Skeletal muscle tissue (tissue), 4 donors: ENCODE measurements around the gene NPHP4. TPM values are rescaled to one million over a fixed set of nuclear protein-coding genes. Genes with fewer than 3 reads are reported as not detected.

Source experiments
- H3K27ac ChIP-seq: one replicate; pipeline ENCODE4 v1.7.0; 2013; ENCODE audit warnings: mild to moderate bottlenecking, low read depth, low read length, inconsistent platforms
- H3K27me3 ChIP-seq, 3 donors: one replicate each; pipeline ENCODE4 v1.7.0; 2013; ENCODE audit warnings: low read length in 3 of 3; ENCODE audit not compliant: control insufficient read depth in 3 of 3, insufficient read depth in 3 of 3
- H3K36me3 ChIP-seq, 3 donors: one replicate each; pipeline ENCODE4 v1.7.0; 2013; ENCODE audit warnings: low read length in 3 of 3; ENCODE audit not compliant: control insufficient read depth in 3 of 3, insufficient read depth in 3 of 3
- H3K4me1 ChIP-seq, 3 donors: one replicate each; pipeline ENCODE4 v1.7.0; 2013; ENCODE audit warnings: low read length in 3 of 3, mild to moderate bottlenecking in 3 of 3; ENCODE audit not compliant: control insufficient read depth in 3 of 3, insufficient read depth in 3 of 3
- H3K4me3 ChIP-seq, 3 donors: one replicate each; pipeline ENCODE4 v1.7.0; 2013; ENCODE audit warnings: low read length in 3 of 3
- H3K9ac ChIP-seq, 3 donors: one replicate each; pipeline ENCODE4 v1.7.0; 2013; ENCODE audit warnings: low read length in 3 of 3, mild to moderate bottlenecking in 3 of 3, moderate library complexity in 2 of 3, low read depth in 1 of 3
- H3K9me3 ChIP-seq, 3 donors: one replicate each; pipeline ENCODE4 v1.7.0; 2013; ENCODE audit warnings: low read length in 3 of 3; ENCODE audit not compliant: control insufficient read depth in 3 of 3
- total RNA-seq: library from RNA; depleted of rRNA; stranded (reverse); fragments of >200 nt; gene quantifications from one replicate; pipeline ENCODE4 v1.2.3, GENCODE V29; 2014
- donor health status: Osteomylitis.

The NPHP4 gene
- total RNA-seq, 1 donor from 2014 or later, result 5.2 TPM

DNA sequence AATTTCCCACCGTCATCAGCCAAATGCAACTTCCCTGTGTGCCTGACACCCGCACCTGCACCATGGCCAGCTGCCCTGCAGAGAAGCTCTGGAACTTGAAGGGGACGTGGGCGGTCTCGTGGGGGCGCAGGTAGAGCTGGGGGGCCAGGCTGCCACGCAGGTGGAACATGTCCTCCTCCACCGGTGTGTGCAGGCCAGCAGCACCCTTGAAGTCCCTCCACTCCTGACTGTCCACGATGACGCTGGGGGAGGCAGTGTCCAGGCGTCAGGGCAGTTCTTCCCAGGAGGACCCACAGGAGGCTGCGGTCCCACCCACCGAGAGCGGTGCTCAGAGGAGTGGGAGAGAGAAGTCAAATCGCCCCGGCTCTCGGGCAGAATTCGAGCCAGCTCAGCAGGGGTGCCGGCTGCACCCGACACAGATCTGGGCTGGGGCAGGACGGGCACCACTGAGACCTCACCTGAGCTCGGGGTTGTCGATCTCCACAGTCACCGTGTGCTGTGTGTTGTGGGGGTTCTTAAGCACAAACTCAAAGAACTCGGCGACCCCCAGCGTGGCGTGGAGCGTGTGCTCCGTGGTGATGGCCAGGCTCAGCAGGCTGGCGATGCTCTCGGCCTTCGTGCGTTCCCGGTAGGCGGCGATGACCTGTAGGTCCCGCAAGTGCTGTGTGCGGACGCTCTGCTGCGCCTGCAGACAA, 117.7 kb downstream of the NPHP4 start:
- Histone ChIP-seq H3K27me3 (no peaks in the 10 kb centered on the region), H3K9ac (no peak overlapping the region), H3K27ac (no peak overlapping the region), H3K4me3 (no peak overlapping the region), H3K4me1 (no peaks in the 10 kb centered on the region), H3K36me3 (peaks cover 11 to 23% (median 22%) of the 10 kb centered on the region in 3 donors), H3K9me3 (peaks cover 0 to 2% (median under 1%) of the 10 kb centered on the region in 3 donors)

DNA sequence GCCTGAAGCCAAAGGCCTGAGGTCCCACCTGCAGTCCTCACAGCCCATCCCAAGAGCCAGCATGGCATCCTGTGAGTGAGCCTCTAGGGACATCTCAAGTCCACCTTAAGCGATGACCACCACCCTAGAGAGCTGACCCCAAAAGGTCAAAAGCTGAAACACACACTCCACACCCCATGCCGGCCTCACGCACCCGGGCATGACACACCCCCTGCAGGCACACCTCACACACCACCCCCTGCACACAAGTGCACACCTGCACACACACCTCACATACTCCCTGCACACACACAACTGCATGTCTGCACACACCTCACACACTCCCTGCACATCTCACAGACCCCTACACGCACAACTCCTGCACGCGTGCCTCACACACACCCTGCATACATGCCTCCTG, 118.7 kb downstream of the NPHP4 start:
- peaks cover 0 to 5% (median 2%) of the 10 kb centered on the region in 3 donors for H3K9me3 ChIP-seq
- no peaks in the 10 kb centered on the region for H3K27me3 ChIP-seq
- no peak overlapping the region for H3K27ac ChIP-seq
- H3K9ac ChIP-seq, result no peak overlapping the region
- H3K4me1 ChIP-seq, result no peaks in the 10 kb centered on the region
- H3K4me3 ChIP-seq, result no peak overlapping the region
- H3K36me3 ChIP-seq, result peaks cover 5 to 20% (median 16%) of the 10 kb centered on the region in 3 donors

DNA sequence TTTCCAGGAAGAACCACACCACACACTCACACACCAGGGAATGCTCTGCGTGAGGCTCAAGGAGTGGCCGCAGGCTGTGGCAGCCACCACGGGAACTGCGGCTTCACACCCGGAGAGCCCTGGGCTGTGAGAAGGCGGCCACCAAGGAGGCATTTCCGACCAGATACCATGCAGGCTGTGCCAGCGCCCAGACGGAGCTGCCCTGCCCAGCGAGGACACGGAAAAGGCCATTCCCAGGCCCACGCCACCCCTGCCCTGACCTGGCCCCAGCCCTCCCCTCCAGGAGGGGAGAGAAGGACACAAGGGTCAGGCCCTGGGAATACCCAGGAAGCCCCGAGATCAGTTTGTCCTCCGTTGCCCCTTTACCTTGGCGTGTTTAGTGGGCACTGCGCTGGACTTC, 119.3 kb downstream of the NPHP4 start:
- Histone ChIP-seq H3K9me3 (peaks cover 0 to 6% (median 2%) of the 10 kb centered on the region in 3 donors), H3K4me3 (no peak overlapping the region), H3K27ac (no peak overlapping the region), H3K36me3 (peaks cover 5 to 20% (median 17%) of the 10 kb centered on the region in 3 donors), H3K9ac (no peak overlapping the region), H3K27me3 (no peaks in the 10 kb centered on the region), H3K4me1 (no peaks in the 10 kb centered on the region)

DNA sequence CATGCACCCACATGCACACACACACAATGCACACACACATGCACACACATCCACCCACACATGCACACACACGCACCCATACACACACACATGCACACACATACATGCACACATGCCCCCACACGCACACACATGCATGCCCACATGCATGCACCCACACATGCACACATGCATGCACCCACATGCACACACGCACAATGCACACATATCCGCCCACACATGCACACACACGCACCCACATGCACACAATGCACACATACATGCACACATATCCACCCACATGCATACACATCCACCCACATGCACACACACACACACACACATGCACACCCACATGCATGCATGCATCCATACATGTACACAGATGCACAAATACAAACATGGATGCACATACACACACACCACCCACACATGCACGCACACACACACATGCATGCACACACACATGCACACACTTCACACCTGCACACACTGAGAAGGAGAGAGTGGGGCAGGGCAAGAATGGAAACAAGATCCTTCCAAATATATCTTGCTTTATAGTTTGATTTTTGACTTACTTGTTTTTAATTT, 123.2 kb downstream of the NPHP4 start:
- no peaks in the 10 kb centered on the region for H3K27me3 ChIP-seq
- H3K36me3 ChIP-seq, result peaks cover 7 to 19% (median 8%) of the 10 kb centered on the region in 3 donors
- H3K9ac ChIP-seq, result no peak overlapping the region
- H3K9me3 ChIP-seq, result peaks cover 0 to 6% (median 2%) of the 10 kb centered on the region in 3 donors
- H3K4me1 ChIP-seq, result no peaks in the 10 kb centered on the region
- no peak overlapping the region for H3K27ac ChIP-seq
- H3K4me3 ChIP-seq, result no peak overlapping the region

DNA sequence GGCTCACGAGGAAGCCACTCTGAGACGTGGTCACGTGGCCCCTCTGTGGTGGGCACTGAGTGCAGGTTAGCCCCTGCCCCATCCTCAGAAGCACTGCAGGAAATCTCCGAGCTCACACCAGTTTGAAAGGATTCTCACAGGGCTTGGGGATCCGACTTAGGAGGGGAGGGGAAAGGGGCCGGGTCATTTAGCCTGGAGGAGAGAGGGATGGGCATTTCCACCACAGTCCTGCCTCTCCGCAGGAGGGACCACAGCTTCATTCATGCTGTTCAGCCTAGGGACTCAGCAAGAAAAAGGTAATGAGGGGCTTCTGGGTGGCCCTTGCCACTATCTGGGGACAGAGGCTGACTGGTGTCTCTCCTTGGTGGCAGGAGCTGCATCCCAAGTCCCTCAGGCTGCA, 126.5 kb downstream of the NPHP4 start:
- no peaks in the 10 kb centered on the region for H3K27me3 ChIP-seq
- H3K4me3 ChIP-seq, result no peak overlapping the region
- peaks cover 0 to 12% (median 11%) of the 10 kb centered on the region in 3 donors for H3K36me3 ChIP-seq
- H3K9me3 ChIP-seq, result peaks cover 0 to 6% (median 2%) of the 10 kb centered on the region in 3 donors
- H3K9ac ChIP-seq, result no peak overlapping the region
- H3K27ac ChIP-seq, result no peak overlapping the region
- no peaks in the 10 kb centered on the region for H3K4me1 ChIP-seq

DNA sequence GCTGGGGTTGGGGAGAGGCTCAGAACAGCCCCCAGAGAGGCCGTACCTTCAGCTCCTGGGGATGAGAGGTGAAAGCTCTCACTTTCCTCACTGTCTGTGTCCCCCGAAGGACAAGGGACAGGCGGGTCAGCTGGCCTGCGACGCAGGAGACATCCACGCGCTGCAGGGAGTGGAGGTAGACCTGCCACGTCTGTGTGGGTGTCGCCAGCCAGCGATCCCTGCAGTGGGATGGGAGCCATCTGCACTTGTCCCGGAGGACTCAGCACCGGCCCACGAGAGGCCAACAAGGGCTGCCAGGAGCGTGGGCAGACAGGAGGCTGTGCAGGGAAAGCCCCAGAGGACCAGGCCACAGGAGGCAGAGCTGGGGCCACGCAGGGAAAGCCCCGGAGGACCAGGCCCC, 127.2 kb downstream of the NPHP4 start:
- Histone ChIP-seq H3K36me3 (peaks cover 0 to 14% (median 11%) of the 10 kb centered on the region in 3 donors), H3K4me1 (no peaks in the 10 kb centered on the region)

DNA sequence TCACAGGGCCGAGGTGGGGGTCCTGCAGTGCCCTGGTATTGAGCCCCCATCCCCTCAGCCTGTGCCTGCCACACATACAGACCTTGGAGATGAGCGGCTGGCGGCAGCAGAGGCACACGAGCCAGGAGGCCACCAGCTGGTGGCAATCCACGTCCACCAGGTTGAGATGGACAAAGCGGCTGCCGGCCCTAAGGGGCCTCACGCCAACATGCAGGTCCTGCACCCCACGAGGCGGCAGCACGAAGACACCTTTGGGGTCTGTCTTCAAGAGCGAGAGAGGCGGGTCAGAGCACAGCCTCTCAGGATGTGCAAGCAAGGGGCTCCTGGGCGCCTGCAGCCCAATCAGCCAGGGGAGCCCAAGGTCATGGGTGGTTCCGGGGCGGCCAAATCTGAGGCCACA, 128.0 kb downstream of the NPHP4 start:
- Histone ChIP-seq H3K27ac (no peak overlapping the region), H3K9me3 (peaks cover 0 to 6% (median 0%) of the 10 kb centered on the region in 3 donors)

More for the DNA sequence above, 127.2 kb downstream of the NPHP4 start:
- Histone ChIP-seq H3K27me3 (no peaks in the 10 kb centered on the region), H3K27ac (no peak overlapping the region), H3K9me3 (peaks cover 0 to 6% (median 2%) of the 10 kb centered on the region in 3 donors), H3K4me3 (no peak overlapping the region), H3K9ac (no peak overlapping the region)

DNA sequence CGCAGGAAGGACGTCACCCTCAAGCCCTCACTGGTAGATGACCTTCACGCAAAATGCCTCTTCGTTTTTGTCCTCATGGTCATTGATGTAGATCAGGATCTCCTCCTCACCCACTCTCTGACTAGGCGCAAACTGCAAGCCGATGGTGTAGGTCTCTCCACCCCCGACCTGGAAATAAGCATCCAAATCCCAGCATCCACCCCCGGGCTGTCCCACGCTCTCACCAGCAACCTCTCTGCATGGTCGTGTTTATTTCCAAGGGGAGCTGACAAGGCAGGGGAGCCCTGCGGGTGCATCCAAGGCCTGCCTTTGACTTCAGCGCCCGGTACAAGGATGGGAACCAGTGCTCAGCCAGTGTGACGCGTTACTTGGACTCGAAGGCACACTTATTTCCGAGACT, 129.0 kb downstream of the NPHP4 start:
- H3K27ac ChIP-seq, result no peak overlapping the region
- H3K9me3 ChIP-seq, result no peaks in the 10 kb centered on the region
- H3K4me1 ChIP-seq, result no peaks in the 10 kb centered on the region
- no peak overlapping the region for H3K9ac ChIP-seq
- no peaks in the 10 kb centered on the region for H3K27me3 ChIP-seq
- H3K4me3 ChIP-seq, result no peak overlapping the region
- peaks cover 0 to 14% (median 9%) of the 10 kb centered on the region in 3 donors for H3K36me3 ChIP-seq

More for the DNA sequence above, 128.0 kb downstream of the NPHP4 start:
- Histone ChIP-seq H3K27me3 (no peaks in the 10 kb centered on the region), H3K36me3 (peaks cover 0 to 14% (median 11%) of the 10 kb centered on the region in 3 donors), H3K9ac (no peak overlapping the region), H3K4me3 (no peak overlapping the region), H3K4me1 (no peaks in the 10 kb centered on the region)

DNA sequence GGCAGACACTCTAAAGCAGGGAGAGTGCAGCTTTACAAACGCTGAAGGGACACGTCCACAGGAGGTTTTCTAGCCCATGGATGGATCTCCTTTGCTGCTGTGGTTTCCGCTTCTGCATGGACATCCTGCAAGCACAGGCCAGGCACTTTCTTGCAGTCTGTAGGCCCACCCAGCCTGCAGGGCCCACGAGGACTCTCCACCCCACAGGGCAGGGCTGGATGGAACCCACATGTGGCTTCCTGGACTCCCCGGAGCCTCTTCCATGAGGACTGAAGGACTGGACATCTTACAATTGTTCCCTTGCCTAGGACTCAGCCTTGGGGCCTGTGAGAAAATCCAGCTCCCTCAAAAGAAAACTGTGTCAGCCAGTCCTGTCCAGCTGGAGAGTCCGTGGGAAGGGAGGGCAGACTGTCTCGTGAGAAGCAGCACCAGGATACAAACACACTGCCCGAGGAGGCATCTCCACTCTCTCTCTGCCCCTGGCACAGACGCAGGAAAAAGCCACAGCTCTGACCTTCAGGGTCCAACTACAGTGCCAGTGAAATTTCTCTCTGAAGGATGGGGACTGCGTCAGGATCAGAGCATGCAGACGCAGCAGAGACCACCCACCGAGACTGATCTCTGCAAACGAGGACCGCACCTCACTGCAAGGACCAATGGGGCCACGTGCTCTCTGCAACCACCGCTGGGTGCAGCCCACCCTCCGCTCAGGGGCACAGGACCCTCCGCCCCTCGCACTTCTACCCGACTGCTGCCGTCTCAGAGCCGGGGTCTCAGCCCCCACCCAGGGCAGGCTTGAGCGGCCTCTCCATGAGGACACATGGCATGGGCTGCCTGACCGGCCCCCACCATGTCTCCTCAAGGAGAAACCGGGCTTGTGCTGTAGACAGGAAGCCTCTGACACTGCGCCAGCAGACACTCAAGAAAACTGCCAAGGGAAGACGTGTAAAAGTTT, 130.1 kb downstream of the NPHP4 start:
- Histone ChIP-seq H3K36me3 (peaks cover 0 to 12% (median 3%) of the 10 kb centered on the region in 3 donors), H3K9me3 (no peaks in the 10 kb centered on the region), H3K4me1 (no peaks in the 10 kb centered on the region), H3K9ac (no peak overlapping the region), H3K27me3 (no peaks in the 10 kb centered on the region), H3K27ac (no peak overlapping the region), H3K4me3 (no peak overlapping the region)
